ENCODE measurements around the gene MTRFR.
"Not testable (repeated sequence)": the region's sequence is repeated elsewhere in the genome, so short reads cannot be mapped to it uniquely, and the experiment has no call there.

Gene MTRFR

GRCh38 chr12:123250471-123251383, 17.5 kb downstream of the MTRFR start:
- DNase-seq, result no peak

GRCh38 chr12:123251403-123252076, 18.3 kb downstream of the MTRFR start:
- no peak for DNase-seq

- DNase-seq, result not testable (repeated sequence)
Measured at GRCh38 chr12:123252365-123252764, 19.1 kb downstream of the MTRFR start.

- DNase-seq, result peak in 10 of 14 donors; percentile 38 to 86 (median 74)
Measured at GRCh38 chr12:123253641-123254459, 20.6 kb downstream of the MTRFR start.

GRCh38 chr12:123254853-123255446, 21.7 kb downstream of the MTRFR start:
- DNase-seq, result no peak

- no peak for DNase-seq
Measured at GRCh38 chr12:123258593-123258992, 25.4 kb downstream of the MTRFR start.

GRCh38 chr12:123260081-123260480, 26.8 kb downstream of the MTRFR start:
- DNase-seq, result no peak

- no peak for DNase-seq
Measured at GRCh38 chr12:123261196-123261595, 28.0 kb downstream of the MTRFR start.

- no peak for DNase-seq
Measured at GRCh38 chr12:123263196-123263817, 30.1 kb downstream of the MTRFR start.

GRCh38 chr12:123264642-123265041, 31.4 kb downstream of the MTRFR start:
- peak in 3 of 14 donors; percentile 2 to 35 (median 8) for DNase-seq

- DNase-seq, result no peak
Measured at GRCh38 chr12:123265851-123266678, 32.8 kb downstream of the MTRFR start.

- no peak for DNase-seq
Measured at GRCh38 chr12:123266679-123267277, 33.5 kb downstream of the MTRFR start.

- DNase-seq, result peak in 2 of 14 donors; percentile 43 to 54
Measured at GRCh38 chr12:123267335-123267920, 34.2 kb downstream of the MTRFR start.

- DNase-seq, result peak in 11 of 14 donors; percentile 53 to 87 (median 71)
Measured at GRCh38 chr12:123267991-123268843, 35.0 kb downstream of the MTRFR start.

GRCh38 chr12:123268850-123269249, 35.6 kb downstream of the MTRFR start:
- DNase-seq, result peak in 8 of 14 donors; percentile 46 to 81 (median 72)

GRCh38 chr12:123269395-123269892, 36.2 kb downstream of the MTRFR start:
- DNase-seq, result peak in 13 of 14 donors; percentile 55 to 94 (median 86)

GRCh38 chr12:123269896-123270213, 36.6 kb downstream of the MTRFR start:
- peak in 2 of 14 donors; percentile 57 to 69 for DNase-seq

- DNase-seq, result peak in 10 of 14 donors; percentile 32 to 74 (median 42)
Measured at GRCh38 chr12:123270214-123271000, 37.2 kb downstream of the MTRFR start.
